ENCODE data around the gene ST3GAL4.

Gene ST3GAL4

DNA sequence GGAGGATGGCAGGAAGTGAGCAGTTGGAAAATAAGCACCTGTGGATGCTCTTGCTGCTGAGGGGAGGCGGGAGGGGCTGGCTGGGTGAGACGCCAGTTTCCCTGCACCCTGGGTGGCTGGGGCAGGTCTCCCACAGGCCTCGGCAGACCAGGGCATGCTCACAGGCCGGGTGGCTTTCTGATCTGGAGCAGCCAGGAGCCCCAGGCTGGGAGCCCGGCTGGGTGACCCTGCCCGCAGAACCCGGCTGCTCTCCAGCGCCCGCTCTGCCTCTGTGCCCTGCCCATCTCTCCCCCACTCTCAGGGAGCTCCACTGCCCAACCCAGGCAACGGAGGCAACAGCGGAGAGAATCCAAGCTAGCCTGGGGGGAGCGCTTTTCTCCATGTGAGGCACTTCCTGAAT, 27.0 kb upstream of the ST3GAL4 start:
- TF ChIP-seq, protein P1, sequence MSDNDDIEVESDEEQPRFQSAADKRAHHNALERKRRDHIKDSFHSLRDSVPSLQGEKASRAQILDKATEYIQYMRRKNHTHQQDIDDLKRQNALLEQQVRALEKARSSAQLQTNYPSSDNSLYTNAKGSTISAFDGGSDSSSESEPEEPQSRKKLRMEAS (IDR thresholded peaks at IDR 0.05) = no peak
- TF ChIP-seq ZBTB7A (IDR thresholded peaks at IDR 0.05; ENCODE audit: low read depth) (no peak), EP300 (IDR thresholded peaks at IDR 0.05; ENCODE audit: borderline replicate concordance) (no peak), EGR1 (IDR thresholded peaks at IDR 0.05) (no peak), FOXM1 (IDR thresholded peaks at IDR 0.05; ENCODE audit: borderline replicate concordance, low read depth) (no peak), RAD21 (IDR thresholded peaks at IDR 0.05; ENCODE audit: low read depth) (no peak), NFIC (IDR thresholded peaks at IDR 0.05) (no peak), YY1 (IDR thresholded peaks at IDR 0.05; ENCODE audit: low read depth) (no peak), CREB1 (IDR thresholded peaks at IDR 0.05; ENCODE audit: low read depth) (no peak), TEAD4 (IDR thresholded peaks at IDR 0.05) (no peak), TAF1 (IDR thresholded peaks at IDR 0.05; ENCODE audit: low read depth) (no peak), TCF12 (IDR thresholded peaks at IDR 0.05; ENCODE audit: low read depth) (no peak), CEBPB (IDR thresholded peaks at IDR 0.05) (no peak)
- TF ChIP-seq, protein P2, sequence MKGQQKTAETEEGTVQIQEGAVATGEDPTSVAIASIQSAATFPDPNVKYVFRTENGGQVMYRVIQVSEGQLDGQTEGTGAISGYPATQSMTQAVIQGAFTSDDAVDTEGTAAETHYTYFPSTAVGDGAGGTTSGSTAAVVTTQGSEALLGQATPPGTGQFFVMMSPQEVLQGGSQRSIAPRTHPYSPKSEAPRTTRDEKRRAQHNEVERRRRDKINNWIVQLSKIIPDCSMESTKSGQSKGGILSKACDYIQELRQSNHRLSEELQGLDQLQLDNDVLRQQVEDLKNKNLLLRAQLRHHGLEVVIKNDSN (IDR thresholded peaks at IDR 0.05) = no peak
- TF ChIP-seq, protein P3, sequence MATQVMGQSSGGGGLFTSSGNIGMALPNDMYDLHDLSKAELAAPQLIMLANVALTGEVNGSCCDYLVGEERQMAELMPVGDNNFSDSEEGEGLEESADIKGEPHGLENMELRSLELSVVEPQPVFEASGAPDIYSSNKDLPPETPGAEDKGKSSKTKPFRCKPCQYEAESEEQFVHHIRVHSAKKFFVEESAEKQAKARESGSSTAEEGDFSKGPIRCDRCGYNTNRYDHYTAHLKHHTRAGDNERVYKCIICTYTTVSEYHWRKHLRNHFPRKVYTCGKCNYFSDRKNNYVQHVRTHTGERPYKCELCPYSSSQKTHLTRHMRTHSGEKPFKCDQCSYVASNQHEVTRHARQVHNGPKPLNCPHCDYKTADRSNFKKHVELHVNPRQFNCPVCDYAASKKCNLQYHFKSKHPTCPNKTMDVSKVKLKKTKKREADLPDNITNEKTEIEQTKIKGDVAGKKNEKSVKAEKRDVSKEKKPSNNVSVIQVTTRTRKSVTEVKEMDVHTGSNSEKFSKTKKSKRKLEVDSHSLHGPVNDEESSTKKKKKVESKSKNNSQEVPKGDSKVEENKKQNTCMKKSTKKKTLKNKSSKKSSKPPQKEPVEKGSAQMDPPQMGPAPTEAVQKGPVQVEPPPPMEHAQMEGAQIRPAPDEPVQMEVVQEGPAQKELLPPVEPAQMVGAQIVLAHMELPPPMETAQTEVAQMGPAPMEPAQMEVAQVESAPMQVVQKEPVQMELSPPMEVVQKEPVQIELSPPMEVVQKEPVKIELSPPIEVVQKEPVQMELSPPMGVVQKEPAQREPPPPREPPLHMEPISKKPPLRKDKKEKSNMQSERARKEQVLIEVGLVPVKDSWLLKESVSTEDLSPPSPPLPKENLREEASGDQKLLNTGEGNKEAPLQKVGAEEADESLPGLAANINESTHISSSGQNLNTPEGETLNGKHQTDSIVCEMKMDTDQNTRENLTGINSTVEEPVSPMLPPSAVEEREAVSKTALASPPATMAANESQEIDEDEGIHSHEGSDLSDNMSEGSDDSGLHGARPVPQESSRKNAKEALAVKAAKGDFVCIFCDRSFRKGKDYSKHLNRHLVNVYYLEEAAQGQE (IDR thresholded peaks at IDR 0.05; ENCODE audit: low read depth) = no peak

DNA sequence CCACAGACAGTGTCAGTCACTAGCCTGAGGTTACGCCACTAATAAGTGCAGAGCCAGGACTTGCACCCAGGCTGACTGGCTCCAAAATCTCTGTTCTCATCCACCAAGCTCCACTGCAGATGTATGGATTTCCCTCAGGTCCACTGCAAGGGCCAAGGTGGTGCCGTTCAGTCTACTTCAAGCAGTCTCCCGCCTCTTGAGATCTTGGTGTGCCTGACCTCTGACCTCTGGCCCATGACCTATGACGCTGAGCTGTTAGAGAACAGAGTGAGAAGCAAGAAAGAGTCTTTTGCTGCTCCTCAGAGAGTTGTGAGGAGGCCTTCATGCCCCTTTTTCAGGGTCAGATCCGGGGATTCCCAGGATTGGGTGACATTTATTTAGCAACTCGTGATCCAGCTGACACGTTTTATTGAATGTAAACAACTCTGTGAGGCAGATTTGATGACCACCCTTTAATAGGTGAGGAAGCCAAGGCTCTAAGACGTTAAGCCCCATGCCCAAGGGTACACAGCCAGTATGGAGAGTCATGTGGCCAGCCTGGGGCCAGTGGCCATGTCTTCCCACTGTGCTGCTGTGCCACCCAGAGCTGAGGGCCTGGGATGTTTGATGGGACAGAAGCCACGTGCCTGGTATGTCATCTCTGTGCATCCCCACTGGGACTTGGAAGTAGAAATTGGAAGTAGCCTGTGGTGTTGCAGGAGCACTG, 26.4 kb upstream of the ST3GAL4 start:
- TF ChIP-seq TAF1 (IDR thresholded peaks at IDR 0.05; ENCODE audit: low read depth) (no peak), EP300 (IDR thresholded peaks at IDR 0.05; ENCODE audit: borderline replicate concordance) (no peak), CREB1 (IDR thresholded peaks at IDR 0.05; ENCODE audit: low read depth) (no peak), NFIC (IDR thresholded peaks at IDR 0.05) (no peak), EGR1 (IDR thresholded peaks at IDR 0.05) (no peak)
- TF ChIP-seq, protein P2 (IDR thresholded peaks at IDR 0.05) = no peak

DNA sequence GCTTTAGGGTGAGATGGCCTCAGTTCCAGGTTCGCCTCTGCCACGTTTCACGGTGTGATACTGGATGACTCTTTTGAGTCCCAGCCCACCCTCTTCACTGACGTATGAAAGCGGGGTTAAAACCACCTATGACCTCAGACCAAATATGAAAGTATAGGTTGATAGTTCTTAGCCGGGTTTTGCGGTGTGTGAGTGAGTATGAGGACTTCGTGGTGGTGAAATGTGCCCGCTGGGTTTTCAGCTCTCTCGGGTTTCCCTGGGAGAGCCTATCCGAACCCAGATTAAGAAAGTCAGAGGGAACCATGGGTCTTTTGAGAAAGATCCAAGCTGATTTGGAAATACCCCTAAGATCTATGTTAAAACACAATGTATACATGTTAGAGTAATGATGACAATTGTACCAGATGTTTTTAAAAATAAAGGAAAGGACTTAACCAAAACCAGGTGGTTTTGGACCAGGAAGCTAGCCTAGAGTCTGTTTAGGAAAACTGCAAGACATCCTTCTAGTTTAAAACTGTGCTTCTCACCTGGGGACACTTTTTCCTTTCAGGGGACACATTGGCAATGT, 25.8 kb upstream of the ST3GAL4 start:
- no peak for TF ChIP-seq CREB1 (IDR thresholded peaks at IDR 0.05; ENCODE audit: low read depth)
- TF ChIP-seq, protein P3 (IDR thresholded peaks at IDR 0.05; ENCODE audit: low read depth) = no peak
- TF ChIP-seq EP300 (IDR thresholded peaks at IDR 0.05; ENCODE audit: borderline replicate concordance) = no peak
- TF ChIP-seq RAD21 (IDR thresholded peaks at IDR 0.05; ENCODE audit: low read depth) = no peak
- no peak for TF ChIP-seq ZBTB7A (IDR thresholded peaks at IDR 0.05; ENCODE audit: low read depth)
- no peak for TF ChIP-seq CEBPB (IDR thresholded peaks at IDR 0.05)
- TF ChIP-seq, protein P2 (IDR thresholded peaks at IDR 0.05) = no peak
- TF ChIP-seq TCF12 (IDR thresholded peaks at IDR 0.05; ENCODE audit: low read depth) = no peak
- TF ChIP-seq TEAD4 (IDR thresholded peaks at IDR 0.05) = no peak
- TF ChIP-seq NFIC (IDR thresholded peaks at IDR 0.05) = no peak
- TF ChIP-seq, protein P1 (IDR thresholded peaks at IDR 0.05) = no peak
- TF ChIP-seq EGR1 (IDR thresholded peaks at IDR 0.05) = no peak
- TF ChIP-seq TAF1 (IDR thresholded peaks at IDR 0.05; ENCODE audit: low read depth) = no peak
- no peak for TF ChIP-seq YY1 (IDR thresholded peaks at IDR 0.05; ENCODE audit: low read depth)
- no peak for TF ChIP-seq FOXM1 (IDR thresholded peaks at IDR 0.05; ENCODE audit: borderline replicate concordance, low read depth)

DNA sequence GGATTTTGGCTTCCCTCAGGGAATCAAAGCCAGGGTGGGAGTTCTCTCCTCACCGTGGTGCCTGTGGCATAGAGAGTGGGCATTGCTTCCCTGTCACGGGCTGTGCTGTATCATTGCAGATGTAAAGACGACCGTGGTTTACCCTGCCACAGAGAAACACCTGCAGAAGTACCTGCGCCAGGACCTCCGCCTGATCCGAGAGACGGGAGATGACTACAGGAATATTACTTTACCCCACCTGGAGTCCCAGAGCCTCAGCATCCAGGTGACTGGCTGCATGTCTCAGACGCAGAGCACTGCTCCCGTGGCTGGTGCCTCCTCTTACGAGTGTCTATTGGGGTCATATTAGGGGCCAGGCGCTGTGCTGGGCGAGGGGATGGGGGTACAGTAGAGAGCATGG, 24.2 kb upstream of the ST3GAL4 start:
- no peak for TF ChIP-seq TAF1 (IDR thresholded peaks at IDR 0.05; ENCODE audit: low read depth)
- no peak for TF ChIP-seq CEBPB (IDR thresholded peaks at IDR 0.05)
- TF ChIP-seq, protein P3 (IDR thresholded peaks at IDR 0.05; ENCODE audit: low read depth) = no peak
- TF ChIP-seq, protein P1 (IDR thresholded peaks at IDR 0.05) = no peak
- no peak for TF ChIP-seq TEAD4 (IDR thresholded peaks at IDR 0.05)
- TF ChIP-seq TCF12 (IDR thresholded peaks at IDR 0.05; ENCODE audit: low read depth) = no peak

Measured in Ishikawa (cell line).